HCT116 (cell line): ENCODE results near the gene ABLIM1. TPM values are rescaled to one million over a fixed set of nuclear protein-coding genes. Genes with fewer than 3 reads are reported as not detected.

Source experiments
- ATAC-seq: fragments of 200-7000 bp; cut with Tn5 transposase; 2 replicates; pipeline ENCODE4 v1.9.1; 2020; ENCODE audit warnings: mild to moderate bottlenecking, moderate library complexity
- BruUV-seq: library from RNA; stranded (reverse); fragments of 400-500 nt; replicated peaks from 2 replicates; lab custom pipeline; 2021; lab: Mats Ljungman, UMichigan
- CTCF ChIA-PET: fragments of 300-600 bp; sonication (Branson Sonifier 250); formaldehyde crosslinking; loops from one replicate; lab custom pipeline; 2021; ENCODE audit warnings: antibody characterized with exemption; lab: Charles Lee
- POLR2A ChIA-PET: fragments of 300-600, 350-600 bp; sonication (Branson Sonifier 250); formaldehyde crosslinking; loops from one replicate; lab custom pipeline; 2021; ENCODE audit warnings: antibody characterized with exemption; lab: Charles Lee
- RAD21 ChIA-PET, 2 experiments: fragments of 300-600 bp; sonication (Branson Sonifier 250); formaldehyde crosslinking; loops; one replicate each; lab custom pipeline; 2023; ENCODE audit warnings: low total read pairs in 2 of 2; ENCODE audit not compliant: uncharacterized antibody in 2 of 2, unreplicated experiment in 2 of 2, low non-redundant PET in 1 of 2; lab: Charles Lee
- DNase-seq: peaks from one replicate; pipeline ENCODE4 v3.0.0-alpha.2; 2010; ENCODE audit warnings: low read depth, low spot score
- H2AFZ ChIP-seq: fragments of 200-600 bp; shearing (Covaris generic), sonication (generic); 2 replicates; pipeline ENCODE4 v1.6.1; 2017; ENCODE audit warnings: low read depth, mixed run types, mixed read lengths, antibody characterized with exemption, low read length; ENCODE audit not compliant: poor library complexity, severe bottlenecking
- H3K27ac ChIP-seq: 2 replicates; pipeline ENCODE4 v1.5.1; 2012; ENCODE audit warnings: low read depth, low read length
- H3K27me3 ChIP-seq: fragments of 200-600 bp; sonication (generic); 2 replicates; pipeline ENCODE4 v1.6.1; 2016; ENCODE audit warnings: mixed run types, low read length, mixed read lengths; ENCODE audit not compliant: insufficient read depth
- H3K36me3 ChIP-seq, 2 experiments: fragments of 200-500 bp in 1 of 2; fragments of 200-600 bp in 1 of 2; sonication (Bioruptor generic) in 1 of 2; sonication (generic) in 1 of 2; 2 replicates each; pipeline versions ENCODE4 v1.5.1 to v1.6.1; 2014 to 2016; ENCODE audit warnings: low read length in 2 of 2, inconsistent platforms in 1 of 2, mixed read lengths in 1 of 2, mixed run types in 1 of 2; ENCODE audit not compliant: insufficient read depth in 2 of 2, control insufficient read depth in 1 of 2
- H3K4me1 ChIP-seq, 2 experiments: fragments of 200-600 bp in 1 of 2; sonication (generic) in 1 of 2; 2 replicates each; pipeline versions ENCODE4 v1.5.1 to v1.6.1; 2012 to 2017; ENCODE audit warnings: low read length in 2 of 2, inconsistent platforms in 1 of 2, mild to moderate bottlenecking in 1 of 2, mixed read lengths in 1 of 2, mixed run types in 1 of 2, moderate library complexity in 1 of 2; ENCODE audit not compliant: insufficient read depth in 2 of 2, control insufficient read depth in 1 of 2
- H3K4me2 ChIP-seq: fragments of 200-600 bp; sonication (generic); 2 replicates; pipeline ENCODE4 v1.6.1; 2017; ENCODE audit warnings: mixed run types, low read length, mixed read lengths
- H3K4me3 ChIP-seq, 2 experiments: fragments of 200-600 bp in 1 of 2; sonication (generic) in 1 of 2; replicated peaks in 1 of 2; 2 replicates each; pipeline ENCODE4 v1.5.1; 2011 to 2016; ENCODE audit warnings: low read length in 2 of 2, control low read depth in 1 of 2, low read depth in 1 of 2, mild to moderate bottlenecking in 1 of 2, mixed read lengths in 1 of 2, mixed run types in 1 of 2
- H3K79me2 ChIP-seq: fragments of 200-600 bp; sonication (generic); 2 replicates; pipeline ENCODE4 v1.6.1; 2017; ENCODE audit warnings: mild to moderate bottlenecking, mixed run types, low read length, moderate library complexity, mixed read lengths; ENCODE audit not compliant: insufficient read depth
- H3K9ac ChIP-seq: fragments of 200-600 bp; sonication (generic); 2 replicates; pipeline ENCODE4 v1.6.1; 2016; ENCODE audit warnings: low read length, mixed read lengths
- H3K9me2 ChIP-seq: fragments of 200-600 bp; sonication (generic), shearing (Covaris generic); 2 replicates; pipeline ENCODE4 v1.6.1; 2017; ENCODE audit warnings: mixed run types, mild to moderate bottlenecking, moderate library complexity; ENCODE audit not compliant: insufficient read depth
- H3K9me3 ChIP-seq, 2 experiments: fragments of 200-500 bp in 1 of 2; fragments of 200-600 bp in 1 of 2; sonication (Bioruptor generic) in 1 of 2; sonication (generic) in 1 of 2; 2 replicates each; pipeline ENCODE4 v1.6.1; 2014 to 2017; ENCODE audit warnings: low read length in 2 of 2, mixed read lengths in 2 of 2, inconsistent platforms in 1 of 2, low read depth in 1 of 2, mild to moderate bottlenecking in 1 of 2, mixed run types in 1 of 2, moderate library complexity in 1 of 2; ENCODE audit not compliant: control insufficient read depth in 1 of 2, insufficient read depth in 1 of 2
- H4K20me1 ChIP-seq: fragments of 200-600 bp; sonication (generic), shearing (Covaris generic); 2 replicates; pipeline ENCODE4 v1.6.1; 2017; ENCODE audit warnings: mixed run types, mild to moderate bottlenecking, moderate library complexity; ENCODE audit not compliant: insufficient read depth
- CBX3 ChIP-seq: IDR thresholded peaks from 2 replicates; pipeline ENCODE4 v1.6.1; 2012; ENCODE audit warnings: low read depth
- CEBPB ChIP-seq: IDR thresholded peaks from 2 replicates; pipeline ENCODE4 v1.6.1; 2012; ENCODE audit warnings: low read depth
- EGR1 ChIP-seq: IDR thresholded peaks from 2 replicates; pipeline ENCODE4 v1.6.1; 2012; ENCODE audit warnings: low read depth
- EZH2 ChIP-seq: fragments of 200-600 bp; sonication (generic); IDR thresholded peaks from 2 replicates; pipeline ENCODE4 v1.6.1; 2017; ENCODE audit warnings: antibody characterized with exemption, mixed run types
- JUND ChIP-seq: IDR thresholded peaks from 2 replicates; pipeline ENCODE4 v1.6.1; 2012
- SIN3A ChIP-seq: IDR thresholded peaks from 2 replicates; pipeline ENCODE4 v1.6.1; 2012; ENCODE audit warnings: low read depth
- SP1 ChIP-seq: IDR thresholded peaks from 2 replicates; pipeline ENCODE4 v1.6.1; 2012; ENCODE audit warnings: low read depth
- TCF7L2 ChIP-seq: IDR thresholded peaks from 2 replicates; pipeline ENCODE4 v1.7.0; 2011; ENCODE audit warnings: borderline replicate concordance, inconsistent platforms; ENCODE audit not compliant: insufficient read depth, insufficient read length; ENCODE audit errors: extremely low read depth
- YY1 ChIP-seq: IDR thresholded peaks from 2 replicates; pipeline ENCODE4 v1.6.1; 2011; ENCODE audit warnings: low read length, low read depth, moderate library complexity, mild to moderate bottlenecking; ENCODE audit not compliant: insufficient replicate concordance; ENCODE audit errors: extremely low read depth
- ZBTB33 ChIP-seq: IDR thresholded peaks from 2 replicates; pipeline ENCODE4 v1.6.1; 2011; ENCODE audit warnings: mild to moderate bottlenecking, low read length, moderate library complexity; ENCODE audit not compliant: insufficient replicate concordance; ENCODE audit errors: extremely low read depth
- ZFX ChIP-seq: fragments of 450-650 bp; IDR thresholded peaks from 2 replicates; pipeline ENCODE4 v1.6.1; 2017
- ZNF274 ChIP-seq: fragments of 200-500 bp; sonication (Bioruptor generic); IDR thresholded peaks from 2 replicates; pipeline ENCODE4 v1.6.1; 2014; ENCODE audit warnings: mild to moderate bottlenecking, low read depth, low read length, inconsistent platforms
- intact Hi-C: fragments of 100-400 bp; cut with micrococcal nuclease; formaldehyde crosslinking; loops from 2 replicates; pipeline ENCODE4 v1.10.0; 2022
- total RNA-seq: library from RNA; stranded (reverse); gene quantifications from one replicate; pipeline ENCODE4 v1.2.1, GENCODE V29; 2021; ENCODE audit not compliant: unreplicated experiment

ABLIM1 gene
- total RNA-seq, 1 experiment from 2014 or later: 96.2 TPM

DNA sequence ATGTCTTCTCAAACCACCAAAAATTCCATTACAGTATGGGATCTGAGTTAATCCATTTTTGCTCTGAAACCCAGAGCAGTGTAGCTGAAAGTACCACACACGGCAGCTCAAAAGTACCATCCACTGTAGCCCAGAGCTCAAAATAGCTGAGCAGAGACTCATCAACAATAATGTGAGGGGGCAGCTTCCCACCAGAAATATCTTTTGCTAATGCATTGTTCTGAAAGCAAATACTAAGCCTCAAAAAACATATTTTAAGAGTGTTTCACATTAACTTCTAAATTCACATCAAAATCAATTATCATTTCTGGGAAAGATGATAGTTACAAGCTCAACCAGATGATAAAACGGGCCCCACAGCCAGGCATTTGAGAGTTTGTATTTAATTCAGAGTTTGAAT lies 73.7 kb downstream of the ABLIM1 start:
- Histone ChIP-seq H3K27ac (no peak overlapping the region), H3K4me1 (no peaks in the 10 kb centered on the region), H3K27me3 (no peaks in the 10 kb centered on the region), H4K20me1 (no peaks in the 10 kb centered on the region), H2AFZ (no peak overlapping the region), H3K9me3 (no peaks in the 10 kb centered on the region), H3K36me3 (no peaks in the 10 kb centered on the region), H3K79me2 (no peaks in the 10 kb centered on the region), H3K4me2 (no peak overlapping the region), H3K9ac (no peak overlapping the region), H3K9me2 (no peaks in the 10 kb centered on the region), H3K4me3 (no peak overlapping the region)
- no peak for TF ChIP-seq TCF7L2
- TF ChIP-seq CEBPB: no peak
- TF ChIP-seq YY1: no peak
- TF ChIP-seq SP1: no peak
- TF ChIP-seq ZBTB33: no peak
- TF ChIP-seq EGR1: no peak
- no peak for TF ChIP-seq EZH2
- TF ChIP-seq SIN3A: no peak
- TF ChIP-seq CBX3: no peak
- no peak for TF ChIP-seq ZNF274
- no peak for TF ChIP-seq JUND
- no peak for TF ChIP-seq ZFX
- ChIA-PET RAD21 (no interaction called here), POLR2A (no interaction called here), CTCF (no interaction called here)
- BruUV-seq: no TSS peak
- ATAC-seq (no peak), DNase-seq (no peak)
- intact Hi-C loops: no loop called here
